ENCODE results near the gene DUSP23.

Gene DUSP23

DNA sequence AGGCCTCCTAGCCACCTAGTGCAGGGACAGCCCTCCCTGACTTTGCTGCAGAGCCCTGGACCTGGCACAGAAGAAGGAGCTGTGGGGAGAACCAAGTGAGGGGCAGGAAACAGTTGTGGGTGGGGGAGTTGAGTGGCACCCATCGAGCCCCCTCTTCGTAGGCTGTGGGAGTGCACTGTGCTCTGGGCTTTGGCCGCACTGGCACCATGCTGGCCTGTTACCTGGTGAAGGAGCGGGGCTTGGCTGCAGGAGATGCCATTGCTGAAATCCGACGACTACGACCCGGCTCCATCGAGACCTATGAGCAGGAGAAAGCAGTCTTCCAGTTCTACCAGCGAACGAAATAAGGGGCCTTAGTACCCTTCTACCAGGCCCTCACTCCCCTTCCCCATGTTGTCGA, 1.2 kb downstream of the DUSP23 start:
- no peaks in the 10 kb centered on the region for H3K36me3 ChIP-seq
- no peaks in the 10 kb centered on the region for H3K4me1 ChIP-seq
- peaks cover 10% of the 10 kb centered on the region for H3K9me3 ChIP-seq
- no peaks in the 10 kb centered on the region for H3K27me3 ChIP-seq
- no peaks in the 10 kb centered on the region for H4K20me1 ChIP-seq
- H3K4me3 ChIP-seq, result no peak overlapping the region
- H3K9ac ChIP-seq, result no peak overlapping the region
- H3K27ac ChIP-seq, result no peak overlapping the region
- no peak overlapping the region for H3K4me2 ChIP-seq
- TF ChIP-seq Cebpa-rat (IDR thresholded peaks at IDR 0.05), result no peak

DNA sequence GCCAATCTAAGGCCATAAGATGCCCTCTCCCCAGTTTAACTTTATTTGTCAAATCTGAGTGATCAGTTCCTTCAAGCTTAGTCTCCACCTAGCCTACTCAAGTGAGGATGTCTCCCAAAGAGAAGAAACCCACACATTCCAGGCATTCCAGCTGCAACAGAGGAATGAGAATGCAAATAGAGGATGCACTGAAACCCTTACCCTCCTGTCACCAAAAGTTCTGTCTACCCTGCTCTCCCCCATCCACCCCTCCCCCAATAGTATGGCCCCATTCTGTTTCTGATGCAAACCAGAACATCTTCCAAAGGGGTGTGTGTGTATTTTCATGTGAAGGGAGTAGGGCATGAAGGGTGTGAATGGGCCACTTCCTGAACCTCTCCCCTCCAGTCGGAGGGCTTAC, 3.0 kb downstream of the DUSP23 start:
- H4K20me1 ChIP-seq, result no peaks in the 10 kb centered on the region
- H3K9me3 ChIP-seq, result peaks cover 10% of the 10 kb centered on the region
- H3K4me1 ChIP-seq, result no peaks in the 10 kb centered on the region
- H3K4me2 ChIP-seq, result no peak overlapping the region
- H3K27me3 ChIP-seq, result no peaks in the 10 kb centered on the region
- H3K27ac ChIP-seq, result no peak overlapping the region
- H3K36me3 ChIP-seq, result no peaks in the 10 kb centered on the region
- no peak for TF ChIP-seq Cebpa-rat (IDR thresholded peaks at IDR 0.05)
- H3K9ac ChIP-seq, result no peak overlapping the region
- H3K4me3 ChIP-seq, result no peak overlapping the region

DNA sequence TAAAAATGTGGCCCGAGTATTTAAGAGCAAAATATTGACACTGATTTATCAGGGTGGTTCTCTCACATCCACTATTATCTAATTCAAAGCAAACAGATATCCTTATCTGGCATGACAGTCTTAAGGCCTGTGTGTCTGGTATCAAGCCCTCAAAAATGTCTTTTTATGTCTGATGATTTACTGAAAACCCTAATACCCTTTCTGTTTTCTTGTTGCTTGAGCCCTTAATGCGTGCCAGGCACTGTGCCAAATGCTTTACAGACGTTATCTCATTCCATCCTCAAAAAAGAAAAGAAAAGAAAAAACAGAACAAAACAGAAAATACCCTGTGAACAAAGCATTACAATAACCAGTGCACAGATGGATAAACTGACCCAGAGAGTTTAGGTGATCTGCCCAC, 5.7 kb downstream of the DUSP23 start:
- H4K20me1 ChIP-seq, result no peaks in the 10 kb centered on the region
- no peak overlapping the region for H3K4me2 ChIP-seq
- H3K4me1 ChIP-seq, result no peaks in the 10 kb centered on the region
- no peaks in the 10 kb centered on the region for H3K27me3 ChIP-seq
- no peak for TF ChIP-seq Cebpa-rat (IDR thresholded peaks at IDR 0.05)
- H3K36me3 ChIP-seq, result no peaks in the 10 kb centered on the region
- H3K9me3 ChIP-seq, result no peaks in the 10 kb centered on the region
- no peak overlapping the region for H3K4me3 ChIP-seq
- H3K9ac ChIP-seq, result no peak overlapping the region
- H3K27ac ChIP-seq, result no peak overlapping the region

DNA sequence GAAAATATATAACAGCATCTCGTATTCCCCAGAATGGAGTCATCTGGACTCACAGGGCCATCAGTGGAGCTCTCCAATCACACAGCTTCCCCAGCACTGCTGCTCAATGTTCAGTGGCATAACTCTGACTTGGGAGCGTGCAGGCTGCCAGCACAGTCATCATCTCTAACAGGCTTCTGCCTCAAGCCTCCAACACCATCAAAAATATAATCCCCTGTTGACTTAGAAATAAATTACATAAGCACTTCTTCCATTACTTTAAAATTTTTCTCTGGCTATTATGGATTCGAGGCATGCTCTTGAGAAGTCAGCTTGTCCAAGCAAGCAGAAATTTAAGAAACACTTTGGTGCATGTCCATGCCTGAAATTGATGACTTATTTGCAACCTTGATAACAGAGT, 6.2 kb downstream of the DUSP23 start:
- Histone ChIP-seq H3K9me3 (no peaks in the 10 kb centered on the region), H3K4me1 (no peaks in the 10 kb centered on the region), H3K27ac (no peak overlapping the region), H3K4me2 (no peak overlapping the region), H3K4me3 (no peak overlapping the region), H3K27me3 (no peaks in the 10 kb centered on the region), H3K36me3 (no peaks in the 10 kb centered on the region), H3K9ac (no peak overlapping the region), H4K20me1 (no peaks in the 10 kb centered on the region)
- no peak for TF ChIP-seq Cebpa-rat (IDR thresholded peaks at IDR 0.05)

DNA sequence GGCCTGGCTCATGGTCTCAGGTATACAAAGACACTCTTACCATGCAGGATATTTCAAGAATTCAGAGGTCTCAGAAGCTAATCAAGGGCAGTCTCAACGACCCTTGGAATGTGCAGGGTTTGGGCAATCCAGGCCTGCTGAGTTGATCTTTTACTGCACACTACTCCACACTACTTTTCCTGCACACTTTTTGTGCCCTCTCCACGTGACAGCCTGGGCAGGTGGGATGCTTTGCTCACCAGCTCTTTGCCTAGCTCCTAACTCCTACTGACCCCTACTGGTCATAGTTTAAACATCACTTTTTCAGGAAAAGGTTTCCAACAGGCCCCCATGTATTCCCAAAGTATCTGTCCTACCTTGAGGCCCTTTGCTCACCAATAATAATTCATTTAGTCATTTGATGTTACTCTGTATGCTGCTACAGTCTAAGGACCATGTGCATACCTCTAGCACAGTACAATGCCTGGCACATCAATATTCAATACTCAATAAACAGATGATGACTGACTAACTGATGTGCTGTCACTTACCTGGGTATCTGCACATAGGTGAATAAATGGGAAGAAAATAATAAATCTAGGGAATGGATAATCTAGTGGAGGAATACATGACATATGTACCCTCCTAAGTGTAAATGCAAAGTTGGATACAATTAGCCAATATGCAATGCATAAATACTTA, 9.6 kb downstream of the DUSP23 start:
- H3K27me3 ChIP-seq, result no peaks in the 10 kb centered on the region
- H3K4me1 ChIP-seq, result no peaks in the 10 kb centered on the region
- no peak overlapping the region for H3K4me3 ChIP-seq
- no peak for TF ChIP-seq Cebpa-rat (IDR thresholded peaks at IDR 0.05)
- no peak overlapping the region for H3K4me2 ChIP-seq
- H3K36me3 ChIP-seq, result no peaks in the 10 kb centered on the region
- no peak overlapping the region for H3K27ac ChIP-seq
- no peak overlapping the region for H3K9ac ChIP-seq
- H4K20me1 ChIP-seq, result no peaks in the 10 kb centered on the region
- H3K9me3 ChIP-seq, result no peaks in the 10 kb centered on the region

DNA sequence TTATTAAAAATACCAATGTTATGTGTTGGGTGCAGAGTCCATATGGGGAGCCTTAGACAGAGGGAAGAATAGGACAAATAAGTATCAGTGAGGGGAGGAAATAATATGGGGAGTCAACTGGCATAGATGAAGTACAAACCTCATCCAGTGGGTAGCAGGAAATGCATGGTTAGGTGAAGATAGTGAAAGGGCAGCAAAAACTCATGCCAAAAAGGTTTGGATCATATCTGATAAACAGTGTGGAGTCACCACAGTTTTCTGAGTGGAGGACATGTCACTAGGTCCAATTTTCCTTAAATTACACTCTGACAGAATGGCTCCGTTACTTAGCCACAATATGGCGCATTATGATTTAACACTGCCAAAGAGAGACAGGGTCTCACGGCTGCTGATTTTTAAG, 10.3 kb downstream of the DUSP23 start:
- no peaks in the 10 kb centered on the region for H4K20me1 ChIP-seq
- H3K27ac ChIP-seq, result no peak overlapping the region
- H3K9me3 ChIP-seq, result no peaks in the 10 kb centered on the region
- no peak overlapping the region for H3K4me2 ChIP-seq
- TF ChIP-seq Cebpa-rat (IDR thresholded peaks at IDR 0.05), result no peak
- no peaks in the 10 kb centered on the region for H3K36me3 ChIP-seq
- H3K9ac ChIP-seq, result no peak overlapping the region
- H3K27me3 ChIP-seq, result no peaks in the 10 kb centered on the region
- no peak overlapping the region for H3K4me3 ChIP-seq
- no peaks in the 10 kb centered on the region for H3K4me1 ChIP-seq

DNA sequence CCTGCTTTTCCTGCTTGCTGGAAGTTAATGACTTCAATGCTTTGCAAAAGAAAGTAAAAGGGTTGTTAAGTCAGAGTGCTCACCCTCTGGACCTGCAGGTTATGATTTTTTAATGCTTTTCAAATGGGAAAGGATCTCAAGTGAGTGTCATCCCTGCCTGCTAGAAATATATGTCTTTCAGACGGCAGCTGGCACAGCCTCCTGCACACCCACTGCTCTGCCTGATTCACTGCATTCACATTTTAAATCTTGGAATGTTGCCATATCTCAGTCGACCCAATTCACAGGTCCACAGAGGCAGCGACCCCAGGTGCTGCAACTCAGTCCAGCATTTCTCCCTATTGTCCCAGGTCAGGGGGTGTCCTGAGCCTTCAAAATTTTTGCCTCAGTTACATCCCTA, 10.7 kb downstream of the DUSP23 start:
- Histone ChIP-seq H3K4me3 (no peak overlapping the region), H3K4me1 (no peaks in the 10 kb centered on the region), H3K36me3 (no peaks in the 10 kb centered on the region), H3K27ac (no peak overlapping the region), H3K9me3 (no peaks in the 10 kb centered on the region), H3K4me2 (no peak overlapping the region), H3K27me3 (no peaks in the 10 kb centered on the region), H4K20me1 (no peaks in the 10 kb centered on the region), H3K9ac (no peak overlapping the region)
- TF ChIP-seq Cebpa-rat (IDR thresholded peaks at IDR 0.05), result no peak

DNA sequence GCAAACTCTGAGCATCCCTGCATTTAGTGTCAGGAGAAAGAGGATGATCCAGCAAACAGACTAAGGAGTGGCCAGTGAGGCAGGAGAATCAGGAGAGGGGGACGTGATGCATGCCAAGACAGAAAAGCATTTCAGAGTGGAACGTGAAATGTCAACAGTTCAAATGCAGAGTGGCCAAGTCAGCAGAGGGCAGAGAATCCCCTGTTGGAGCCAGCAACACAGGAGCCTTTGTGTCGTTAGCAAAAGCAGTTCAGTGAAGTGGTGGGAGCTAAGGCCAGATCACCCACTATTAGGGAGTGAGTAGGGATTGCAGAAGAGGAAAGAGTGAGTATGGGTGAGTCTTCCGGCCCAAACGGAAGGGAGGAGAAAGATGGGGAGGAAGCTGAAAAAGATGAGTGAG, 14.8 kb downstream of the DUSP23 start:
- H3K4me1 ChIP-seq, result peaks cover 19% of the 10 kb centered on the region
- H3K9ac ChIP-seq, result no peak overlapping the region
- H4K20me1 ChIP-seq, result peaks cover 4% of the 10 kb centered on the region; the same call in 1 of the 2 replicates
- H3K27ac ChIP-seq, result no peak overlapping the region
- TF ChIP-seq Cebpa-rat (IDR thresholded peaks at IDR 0.05), result no peak
- no peak overlapping the region for H3K4me3 ChIP-seq
- H3K36me3 ChIP-seq, result no peaks in the 10 kb centered on the region
- no peaks in the 10 kb centered on the region for H3K9me3 ChIP-seq
- no peak overlapping the region for H3K4me2 ChIP-seq
- no peaks in the 10 kb centered on the region for H3K27me3 ChIP-seq

DNA sequence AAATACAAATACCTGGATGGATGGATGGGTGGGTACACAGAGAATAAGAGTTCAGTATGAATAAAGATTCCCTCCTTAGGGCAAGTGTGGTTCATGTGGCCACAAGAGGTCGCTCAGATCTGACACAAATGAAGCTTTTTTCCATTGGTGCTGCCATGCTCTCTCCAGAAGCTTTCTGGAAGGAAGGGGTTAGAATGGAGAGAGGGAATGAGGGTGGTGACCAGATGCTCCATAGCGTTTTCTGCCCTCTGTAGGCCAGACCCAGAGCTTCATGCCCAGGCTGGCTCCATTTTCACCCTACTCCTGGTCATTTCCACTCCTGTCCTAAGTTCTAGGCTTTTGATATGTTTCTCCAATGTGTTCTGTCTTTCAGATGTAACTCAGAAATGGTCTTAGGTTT, 18.1 kb downstream of the DUSP23 start:
- Histone ChIP-seq H3K9ac (no peak overlapping the region), H3K4me2 (peak overlapping the region; percentile 56), H3K27ac (no peak overlapping the region), H3K4me1 (peaks cover 28% of the 10 kb centered on the region), H3K4me3 (no peak overlapping the region), H3K27me3 (no peaks in the 10 kb centered on the region), H3K36me3 (no peaks in the 10 kb centered on the region), H3K9me3 (no peaks in the 10 kb centered on the region), H4K20me1 (peaks cover 4% of the 10 kb centered on the region; the same call in 1 of the 2 replicates)
- TF ChIP-seq Cebpa-rat (IDR thresholded peaks at IDR 0.05), result no peak

DNA sequence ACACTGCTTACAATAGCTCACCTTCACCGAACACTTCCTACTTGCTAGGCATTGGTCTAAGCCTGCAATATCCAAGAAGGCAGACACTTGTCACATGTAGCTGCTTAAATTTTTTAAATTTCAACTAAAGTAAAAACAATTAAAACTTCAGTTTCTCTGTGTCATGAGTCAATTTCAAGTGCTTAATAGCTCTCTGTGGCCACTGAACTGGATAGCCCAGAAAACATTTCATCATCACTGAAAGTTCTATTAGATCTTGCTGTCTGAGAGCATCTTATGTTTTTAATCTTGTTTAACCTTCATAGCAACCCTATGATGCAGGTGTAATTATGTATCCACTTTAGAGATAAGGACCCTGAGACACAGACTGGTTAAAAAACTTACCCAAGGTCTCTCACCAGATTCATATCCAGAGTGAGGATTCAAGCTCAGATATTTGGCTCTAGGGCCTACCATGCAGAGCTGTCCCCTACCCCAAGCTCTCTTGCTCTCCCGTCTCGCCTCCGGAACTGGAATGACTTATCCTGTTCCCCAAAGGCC, 18.8 kb downstream of the DUSP23 start:
- H3K27me3 ChIP-seq, result no peaks in the 10 kb centered on the region
- H4K20me1 ChIP-seq, result peaks cover 4% of the 10 kb centered on the region; the same call in 1 of the 2 replicates
- no peak for TF ChIP-seq Cebpa-rat (IDR thresholded peaks at IDR 0.05)
- H3K27ac ChIP-seq, result no peak overlapping the region
- peaks cover 28% of the 10 kb centered on the region for H3K4me1 ChIP-seq
- no peaks in the 10 kb centered on the region for H3K36me3 ChIP-seq
- H3K9ac ChIP-seq, result no peak overlapping the region
- peak overlapping the region; percentile 56 for H3K4me2 ChIP-seq
- no peaks in the 10 kb centered on the region for H3K9me3 ChIP-seq
- H3K4me3 ChIP-seq, result no peak overlapping the region
